CD4-positive, alpha-beta T cell treated with Interleukin-4 for 4 hours (primary cell): ENCODE results near the gene LCN15.
A peak's percentile ranks its signal among the peaks of the same experiment; 100 is the strongest.

Source experiments
- DNase-seq: peaks from one replicate; pipeline ENCODE4 v3.0.0-alpha.2; 2020

Gene LCN15

GRCh38 chr9:136738960-136739359 is 25.4 kb downstream of the LCN15 start:
- no peak for DNase-seq

- no peak for DNase-seq
Measured at GRCh38 chr9:136735812-136736480, 28.4 kb downstream of the LCN15 start.

GRCh38 chr9:136734837-136735496 is 29.4 kb downstream of the LCN15 start:
- DNase-seq: no peak

- DNase-seq: no peak
Measured at GRCh38 chr9:136733611-136734010, 30.7 kb downstream of the LCN15 start.

GRCh38 chr9:136732444-136733178 is 31.7 kb downstream of the LCN15 start:
- no peak for DNase-seq

GRCh38 chr9:136729926-136730325 is 34.4 kb downstream of the LCN15 start:
- DNase-seq: no peak

GRCh38 chr9:136729144-136729543 is 35.2 kb downstream of the LCN15 start:
- no peak for DNase-seq

- DNase-seq: no peak
Measured at GRCh38 chr9:136728548-136729123, 35.7 kb downstream of the LCN15 start.

- DNase-seq: peak; percentile 91
Measured at GRCh38 chr9:136728080-136728547, 36.2 kb downstream of the LCN15 start.

GRCh38 chr9:136726631-136727191 is 37.6 kb downstream of the LCN15 start:
- DNase-seq: peak; percentile 53

GRCh38 chr9:136726118-136726517 is 38.2 kb downstream of the LCN15 start:
- DNase-seq: no peak

- no peak for DNase-seq
Measured at GRCh38 chr9:136725612-136726011, 38.7 kb downstream of the LCN15 start.

- no peak for DNase-seq
Measured at GRCh38 chr9:136724772-136725171, 39.5 kb downstream of the LCN15 start.

GRCh38 chr9:136723989-136724388 is 40.3 kb downstream of the LCN15 start:
- DNase-seq: no peak

GRCh38 chr9:136723362-136723976 is 40.8 kb downstream of the LCN15 start:
- no peak for DNase-seq

GRCh38 chr9:136722969-136723356 is 41.4 kb downstream of the LCN15 start:
- no peak for DNase-seq

- DNase-seq: no peak
Measured at GRCh38 chr9:136722093-136722968, 42.0 kb downstream of the LCN15 start.

GRCh38 chr9:136721339-136722092 is 42.8 kb downstream of the LCN15 start:
- no peak for DNase-seq

GRCh38 chr9:136720898-136721338 is 43.4 kb downstream of the LCN15 start:
- no peak for DNase-seq

- DNase-seq: no peak
Measured at GRCh38 chr9:136720251-136720897, 43.9 kb downstream of the LCN15 start.
